ENCODE data around the gene NAA15.

NAA15 gene

GRCh38 chr4:139333046-139333445 is 31.7 kb downstream of the NAA15 start:
- no peak for DNase-seq (ENCODE audit: low spot score)
- TF ChIP-seq CTCF (IDR thresholded peaks at IDR 0.05; ENCODE audit: borderline replicate concordance, control extremely low read depth, extremely low read depth, insufficient read depth, missing control alignments), result no peak
- in situ Hi-C loops (cut with MboI; ENCODE audit: low sequenced_read_pairs, unreplicated experiment), result no loop called here

GRCh38 chr4:139337612-139338011 is 36.3 kb downstream of the NAA15 start:
- in situ Hi-C loops (cut with MboI; ENCODE audit: low sequenced_read_pairs, unreplicated experiment), result no loop called here
- DNase-seq (ENCODE audit: low spot score), result no peak
- no peak for TF ChIP-seq CTCF (IDR thresholded peaks at IDR 0.05; ENCODE audit: borderline replicate concordance, control extremely low read depth, extremely low read depth, insufficient read depth, missing control alignments)

- no peak for DNase-seq (ENCODE audit: low spot score)
- TF ChIP-seq CTCF (IDR thresholded peaks at IDR 0.05; ENCODE audit: borderline replicate concordance, control extremely low read depth, extremely low read depth, insufficient read depth, missing control alignments), result no peak
- in situ Hi-C loops (cut with MboI; ENCODE audit: low sequenced_read_pairs, unreplicated experiment), result no loop called here
These were observed 60.0 kb downstream of the NAA15 start for GRCh38 chr4:139361301-139361700.

- TF ChIP-seq CTCF (IDR thresholded peaks at IDR 0.05; ENCODE audit: borderline replicate concordance, control extremely low read depth, extremely low read depth, insufficient read depth, missing control alignments), result no peak
- no peak for DNase-seq (ENCODE audit: low spot score)
- in situ Hi-C loops (cut with MboI; ENCODE audit: low sequenced_read_pairs, unreplicated experiment), result no loop called here
These were observed 66.3 kb downstream of the NAA15 start for GRCh38 chr4:139367421-139368090.

- in situ Hi-C loops (cut with MboI; ENCODE audit: low sequenced_read_pairs, unreplicated experiment), result no loop called here
- no peak for TF ChIP-seq CTCF (IDR thresholded peaks at IDR 0.05; ENCODE audit: borderline replicate concordance, control extremely low read depth, extremely low read depth, insufficient read depth, missing control alignments)
- DNase-seq (ENCODE audit: low spot score), result no peak
These were observed 67.7 kb downstream of the NAA15 start for GRCh38 chr4:139368998-139369397.

GRCh38 chr4:139374251-139374650 is 72.9 kb downstream of the NAA15 start:
- in situ Hi-C loops (cut with MboI; ENCODE audit: low sequenced_read_pairs, unreplicated experiment), result no loop called here
- TF ChIP-seq CTCF (IDR thresholded peaks at IDR 0.05; ENCODE audit: borderline replicate concordance, control extremely low read depth, extremely low read depth, insufficient read depth, missing control alignments), result no peak
- DNase-seq (ENCODE audit: low spot score), result no peak
